Right kidney (tissue), 1 donor: Measurements from ENCODE around the gene ANKRD65.

Experiments
- DNase-seq: peaks from one replicate; pipeline ENCODE4 v3.0.0-alpha.2; 2016

Gene ANKRD65

GRCh38 chr1:1442069-1442770, 21.1 kb upstream of the ANKRD65 start:
- no peak for DNase-seq

GRCh38 chr1:1441002-1441888, 20.2 kb upstream of the ANKRD65 start:
- DNase-seq: peak; percentile 26

GRCh38 chr1:1440262-1441001, 19.4 kb upstream of the ANKRD65 start:
- DNase-seq: peak; percentile 61

- DNase-seq: no peak
Observed at GRCh38 chr1:1439546-1440261, 18.6 kb upstream of the ANKRD65 start.

GRCh38 chr1:1438531-1439381, 17.7 kb upstream of the ANKRD65 start:
- DNase-seq: no peak

- DNase-seq: peak; percentile 62
Observed at GRCh38 chr1:1437904-1438376, 16.9 kb upstream of the ANKRD65 start.

GRCh38 chr1:1437033-1437903, 16.2 kb upstream of the ANKRD65 start:
- DNase-seq: no peak

- no peak for DNase-seq
Observed at GRCh38 chr1:1436630-1437032, 15.6 kb upstream of the ANKRD65 start.

GRCh38 chr1:1435911-1436629, 15.0 kb upstream of the ANKRD65 start:
- no peak for DNase-seq

GRCh38 chr1:1435106-1435903, 14.2 kb upstream of the ANKRD65 start, which contains the start of gene VWA1:
TSS of gene VWA1 (plus strand) at chr1:1435690. CDS start at chr1:1435749, 59 bp downstream.
- DNase-seq: peak; percentile 76

- DNase-seq: no peak
Observed at GRCh38 chr1:1434824-1435105, 13.7 kb upstream of the ANKRD65 start.

- DNase-seq: peak; percentile 63
Observed at GRCh38 chr1:1434131-1434823, 13.2 kb upstream of the ANKRD65 start.

GRCh38 chr1:1433804-1434130, 12.7 kb upstream of the ANKRD65 start:
- DNase-seq: peak; percentile 59

GRCh38 chr1:1432951-1433803, 12.1 kb upstream of the ANKRD65 start:
- DNase-seq: peak; percentile 78

GRCh38 chr1:1432274-1432950, 11.3 kb upstream of the ANKRD65 start:
- DNase-seq: no peak

GRCh38 chr1:1431845-1432273, 10.8 kb upstream of the ANKRD65 start:
- DNase-seq: peak; percentile 71
